Esophagus squamous epithelium (tissue), 5 donors: ENCODE data around the gene TTC19. TPM values are rescaled to one million over a fixed set of nuclear protein-coding genes. Genes with fewer than 3 reads are reported as not detected.
"Not testable (repeated sequence)": the region's sequence is repeated elsewhere in the genome, so short reads cannot be mapped to it uniquely, and the experiment has no call there.

ENCODE experiments used
- DNase-seq: peaks from one replicate; lab custom pipeline; 2025; lab: John Stamatoyannopoulos, UW
- H3K27ac ChIP-seq, 4 donors: fragments of 200-600 bp; sonication (generic); one replicate each; pipeline ENCODE4 v1.5.1; 2016 to 2019; ENCODE audit warnings: mild to moderate bottlenecking in 1 of 4
- H3K27me3 ChIP-seq, 4 donors: fragments of 200-600 bp; sonication (generic); 1 replicate in 3 of 4; 2 replicates in 1 of 4; pipeline versions ENCODE4 v1.5.1 to v1.6.0; 2017 to 2021; ENCODE audit warnings: antibody characterized with exemption in 1 of 4
- H3K36me3 ChIP-seq, 3 donors: fragments of 200-600 bp; sonication (generic); one replicate each; pipeline ENCODE4 v1.5.1; 2016 to 2019
- H3K4me1 ChIP-seq, 3 donors: fragments of 200-600 bp; sonication (generic); one replicate each; pipeline ENCODE4 v1.5.1; 2017 to 2019
- H3K4me3 ChIP-seq, 4 donors: fragments of 200-600 bp; sonication (generic); 1 replicate in 3 of 4; 2 replicates in 1 of 4; pipeline ENCODE4 v1.5.1; 2016 to 2019; ENCODE audit warnings: mild to moderate bottlenecking in 2 of 4, moderate library complexity in 1 of 4
- H3K9me3 ChIP-seq, 3 donors: fragments of 200-600 bp; sonication (generic); one replicate each; pipeline ENCODE4 v1.5.1; 2016 to 2019
- CTCF ChIP-seq, 6 experiments: fragments of 450-650 bp in 4 of 6; fragments of 200-600 bp in 2 of 6; sonication (generic) in 2 of 6; IDR thresholded peaks; one replicate each; pipeline ENCODE4 v1.5.1; 2016 to 2019; ENCODE audit warnings: antibody characterized with exemption in 6 of 6, mild to moderate bottlenecking in 4 of 6, moderate library complexity in 4 of 6
- POLR2A ChIP-seq, 4 donors: fragments of 450-650 bp; IDR thresholded peaks; one replicate each; pipeline ENCODE4 v1.6.1; 2017; ENCODE audit warnings: antibody characterized with exemption in 4 of 4, mild to moderate bottlenecking in 4 of 4, moderate library complexity in 3 of 4
- WGBS, 2 donors: methylation state at CpG; one replicate each; pipeline ENCODE4 v1.1.5; 2018; 5-methylcytosine and 5-hydroxymethylcytosine counted together
- intact Hi-C: fragments of 100-400 bp; cut with DNase I; formaldehyde crosslinking; loops from one replicate; pipeline ENCODE4 v1.15.0; 2022
- total RNA-seq, 4 donors: library from RNA; depleted of rRNA; stranded (reverse); fragments of >200 nt; gene quantifications; one replicate each; pipeline ENCODE4 v1.1.0, GENCODE V29; 2016
- donor health status: DM: yes; HTN: yes; CAD: no.

TTC19 gene
- total RNA-seq, 4 donors from 2014 or later: 20.0 to 75.7 (median 35.6) TPM

DNA sequence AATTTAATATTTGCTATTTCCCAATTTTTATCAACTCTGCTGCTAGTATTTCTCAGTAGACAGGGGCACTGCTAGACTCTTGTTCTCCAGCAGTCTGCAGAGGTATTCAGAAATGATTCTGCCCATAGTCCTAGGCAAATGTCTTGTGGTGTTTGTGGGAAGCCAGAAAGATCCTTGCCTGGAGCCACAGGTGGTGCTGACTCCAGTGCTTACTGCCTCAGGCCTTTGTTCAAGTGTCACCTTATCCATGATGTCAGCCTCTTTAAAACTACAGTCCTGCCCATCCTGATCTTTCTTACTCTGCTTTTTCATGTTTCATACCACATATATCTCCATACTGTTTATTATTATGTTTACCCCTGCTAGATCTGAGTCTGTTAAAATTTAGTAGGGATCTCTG, 26.6 kb upstream of the TTC19 start:
- no peak for TF ChIP-seq CTCF (IDR thresholded peaks at IDR 0.05)
- no peak for TF ChIP-seq POLR2A (IDR thresholded peaks at IDR 0.05)

GRCh38 chr17:15973834-15974233, 25.8 kb upstream of the TTC19 start:
- intact Hi-C loops: no loop called here
- H3K4me1 ChIP-seq: peaks cover 0 to 17% (median 0%) of the 10 kb centered on the region in 3 donors
- H3K9me3 ChIP-seq: no peaks in the 10 kb centered on the region
- no peak for TF ChIP-seq POLR2A (IDR thresholded peaks at IDR 0.05)
- TF ChIP-seq CTCF (IDR thresholded peaks at IDR 0.05): no peak
- peaks cover 0 to 47% (median 0%) of the 10 kb centered on the region in 3 donors for H3K36me3 ChIP-seq
- H3K4me3 ChIP-seq: no peak overlapping the region
- DNase-seq: no peak
- no peak overlapping the region for H3K27ac ChIP-seq
- WGBS, 2 donors: 59 to 68% methylated on average over 6 of the region's 6 CpGs
- H3K27me3 ChIP-seq: no peaks in the 10 kb centered on the region

More for the DNA sequence above, 26.6 kb upstream of the TTC19 start:
- DNase-seq: no peak
- Histone ChIP-seq H3K9me3 (no peaks in the 10 kb centered on the region), H3K27ac (no peak overlapping the region), H3K27me3 (no peaks in the 10 kb centered on the region), H3K4me3 (no peak overlapping the region), H3K4me1 (peaks cover 0 to 22% (median 0%) of the 10 kb centered on the region in 3 donors), H3K36me3 (peaks cover 0 to 40% (median 0%) of the 10 kb centered on the region in 3 donors)
- intact Hi-C loops: no loop called here

GRCh38 chr17:15977894-15978293, 21.7 kb upstream of the TTC19 start:
- H3K36me3 ChIP-seq: peaks cover 0 to 73% (median 8%) of the 10 kb centered on the region in 3 donors
- WGBS, 2 donors: 97 to 100% methylated on average over 1 to 2 of the region's 2 CpGs
- no peaks in the 10 kb centered on the region for H3K9me3 ChIP-seq
- peaks cover 0 to 10% (median 0%) of the 10 kb centered on the region in 3 donors for H3K4me1 ChIP-seq
- H3K27me3 ChIP-seq: no peaks in the 10 kb centered on the region
- no peak for DNase-seq
- TF ChIP-seq CTCF (IDR thresholded peaks at IDR 0.05) (no peak), POLR2A (IDR thresholded peaks at IDR 0.05) (no peak)
- no peak overlapping the region for H3K27ac ChIP-seq
- intact Hi-C loops: no loop called here
- H3K4me3 ChIP-seq: no peak overlapping the region

GRCh38 chr17:15978606-15979005, 21.0 kb upstream of the TTC19 start:
- no peak for DNase-seq
- Histone ChIP-seq H3K27ac (no peak overlapping the region), H3K9me3 (no peaks in the 10 kb centered on the region), H3K4me1 (peaks cover 0 to 4% (median 2%) of the 10 kb centered on the region in 3 donors), H3K27me3 (no peaks in the 10 kb centered on the region), H3K36me3 (peaks cover 0 to 76% (median 8%) of the 10 kb centered on the region in 3 donors), H3K4me3 (no peak overlapping the region)
- TF ChIP-seq CTCF (IDR thresholded peaks at IDR 0.05) (no peak), POLR2A (IDR thresholded peaks at IDR 0.05) (no peak)
- intact Hi-C loops: no loop called here
- WGBS, 2 donors: 60 to 70% methylated on average over 1 of the region's 1 CpG

GRCh38 chr17:15979013-15979412, 20.6 kb upstream of the TTC19 start:
- not testable (repeated sequence) for DNase-seq
- WGBS, 2 donors: no CpG with 5 or more reads among the region's 4 CpGs

DNA sequence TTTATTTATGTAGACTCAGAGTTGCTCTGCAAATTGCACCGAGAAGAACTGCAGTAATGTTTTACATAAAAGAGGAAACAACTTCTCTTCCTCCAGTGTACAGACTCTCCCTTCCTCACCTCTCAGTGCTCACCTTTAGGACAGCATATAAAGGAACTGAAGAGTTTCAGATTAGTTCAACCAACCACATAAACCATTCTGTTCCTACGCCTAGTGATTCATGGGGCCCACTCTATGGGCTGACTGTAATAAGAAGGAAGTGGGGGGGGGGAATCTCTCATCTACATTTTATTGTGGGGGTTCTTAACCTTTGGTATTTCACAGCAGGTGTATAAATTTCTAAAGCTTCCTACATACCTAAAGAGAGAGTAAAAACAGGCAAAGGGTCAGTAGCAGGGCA, 18.4 kb upstream of the TTC19 start:
- DNase-seq: no peak
- WGBS, 2 donors: 37 to 67% methylated on average over 2 of the region's 2 CpGs

More at GRCh38 chr17:15979013-15979412, 20.6 kb upstream of the TTC19 start:
- H3K27ac ChIP-seq, H3K4me3 ChIP-seq, H3K4me1 ChIP-seq, intact Hi-C loops, H3K27me3 ChIP-seq, H3K9me3 ChIP-seq: not testable (repeated sequence)
- H3K36me3 ChIP-seq: peaks cover 0 to 80% (median 8%) of the 10 kb centered on the region in 3 donors

More for the DNA sequence above, 18.4 kb upstream of the TTC19 start:
- intact Hi-C loops: no loop called here
- Histone ChIP-seq H3K4me3 (no peak overlapping the region), H3K27ac (no peak overlapping the region), H3K9me3 (no peaks in the 10 kb centered on the region), H3K27me3 (no peaks in the 10 kb centered on the region), H3K36me3 (peaks cover 0 to 85% (median 12%) of the 10 kb centered on the region in 3 donors), H3K4me1 (peaks cover 0 to 4% (median 0%) of the 10 kb centered on the region in 3 donors)
- TF ChIP-seq CTCF (IDR thresholded peaks at IDR 0.05) (no peak), POLR2A (IDR thresholded peaks at IDR 0.05) (no peak)
